NCI-H1105 treated with DMSO at 0.1 percent for 48 hours (cell line): Measurements from ENCODE around the gene PGAP2.

Experiments used
- DNase-seq: peaks from one replicate; lab custom pipeline; 2025; lab: John Stamatoyannopoulos, UW

Gene PGAP2

DNA sequence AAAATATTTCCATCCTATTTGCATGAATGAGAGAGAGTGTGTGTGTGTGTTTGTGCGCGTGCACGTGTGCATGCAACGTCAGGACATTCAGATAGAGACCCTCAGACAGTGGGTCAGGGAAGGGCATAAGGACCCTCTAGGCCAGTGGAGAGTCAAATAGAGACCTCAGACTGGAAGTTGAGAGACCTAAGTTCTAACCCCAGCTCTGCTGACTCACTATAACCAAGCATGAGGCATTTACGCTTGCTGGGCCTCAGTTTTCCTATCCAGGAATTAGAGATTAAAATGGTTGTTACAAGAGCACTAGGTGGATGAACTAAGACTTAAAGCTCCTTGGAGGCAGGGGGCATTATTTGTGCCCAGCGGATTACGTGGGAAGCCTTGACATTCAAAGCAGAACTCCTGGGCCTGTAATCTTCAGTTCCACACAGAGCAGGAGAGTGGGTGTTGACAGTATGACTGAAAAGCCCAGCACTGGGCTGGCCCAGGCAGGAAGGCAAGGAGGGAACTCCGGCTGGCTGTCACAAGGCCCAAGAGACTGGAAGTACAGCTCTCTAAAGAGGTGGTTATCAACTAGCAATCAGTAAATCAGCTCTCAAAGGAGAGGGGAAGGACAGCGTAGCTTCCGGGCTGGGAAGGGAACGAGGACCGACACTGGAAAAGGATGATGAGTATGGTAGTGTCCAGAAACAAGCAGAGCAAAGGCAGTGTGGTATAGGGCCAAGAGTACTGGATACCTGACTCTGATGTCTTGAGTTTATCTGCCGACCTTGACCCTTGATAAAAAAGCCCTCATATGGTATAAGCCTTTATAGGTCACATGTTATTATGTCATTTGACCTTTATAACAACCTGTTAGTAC, 23.2 kb downstream of the PGAP2 start:
- DNase-seq = no peak

DNA sequence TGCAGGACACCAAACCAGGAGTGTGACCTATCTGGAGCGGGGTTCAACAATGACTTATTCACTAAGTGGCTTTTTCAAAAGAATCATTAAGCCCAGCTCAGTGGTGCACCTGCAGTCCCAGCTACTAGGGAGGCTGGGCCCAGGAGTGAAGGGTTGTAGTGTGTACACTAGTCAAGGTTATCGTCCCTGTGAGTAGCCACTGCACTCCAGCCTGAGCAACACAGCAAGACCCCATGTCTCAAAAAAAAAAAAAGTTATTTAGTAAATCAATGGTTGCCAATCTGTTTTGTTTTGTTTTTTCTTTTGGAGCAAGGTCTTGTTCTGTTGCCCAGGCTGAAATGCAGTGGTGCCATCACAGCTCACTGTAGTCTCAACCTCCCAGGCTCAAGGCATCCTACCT, 24.5 kb downstream of the PGAP2 start:
- DNase-seq = no peak

DNA sequence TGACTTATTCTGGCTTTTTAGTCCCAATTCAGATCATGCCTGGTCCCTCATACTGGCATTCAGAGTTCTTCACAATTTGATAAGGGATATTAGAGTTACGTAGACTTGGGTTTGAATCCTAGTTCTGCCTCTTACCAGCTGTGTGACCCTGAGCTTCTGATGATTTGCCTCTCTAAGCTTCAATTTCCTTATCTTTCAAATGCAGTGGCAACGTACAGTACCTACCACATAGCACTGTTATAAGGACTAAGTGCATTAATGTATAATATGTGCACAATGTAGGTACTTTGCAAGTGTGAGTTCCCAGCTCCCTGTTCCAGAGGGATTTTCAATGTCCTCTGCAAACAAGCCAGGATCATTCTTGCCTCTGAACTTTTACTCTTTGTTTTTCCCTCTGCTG, 25.1 kb downstream of the PGAP2 start:
- no peak for DNase-seq

DNA sequence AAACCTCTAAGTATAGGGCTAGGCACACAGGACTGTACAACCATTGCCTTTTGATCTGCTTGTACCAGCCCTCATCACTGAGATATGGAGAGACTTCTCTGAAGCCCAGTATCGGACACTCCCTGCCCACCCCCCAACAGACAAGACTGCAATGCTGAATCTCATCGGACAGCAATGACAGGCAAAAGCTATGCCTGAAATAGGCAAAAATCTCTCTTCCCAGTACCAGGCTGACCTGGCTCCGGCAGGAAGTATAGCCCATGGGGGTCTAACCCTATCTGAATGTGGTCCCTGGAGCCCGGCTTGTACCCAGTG, 25.9 kb downstream of the PGAP2 start:
- DNase-seq = no peak

DNA sequence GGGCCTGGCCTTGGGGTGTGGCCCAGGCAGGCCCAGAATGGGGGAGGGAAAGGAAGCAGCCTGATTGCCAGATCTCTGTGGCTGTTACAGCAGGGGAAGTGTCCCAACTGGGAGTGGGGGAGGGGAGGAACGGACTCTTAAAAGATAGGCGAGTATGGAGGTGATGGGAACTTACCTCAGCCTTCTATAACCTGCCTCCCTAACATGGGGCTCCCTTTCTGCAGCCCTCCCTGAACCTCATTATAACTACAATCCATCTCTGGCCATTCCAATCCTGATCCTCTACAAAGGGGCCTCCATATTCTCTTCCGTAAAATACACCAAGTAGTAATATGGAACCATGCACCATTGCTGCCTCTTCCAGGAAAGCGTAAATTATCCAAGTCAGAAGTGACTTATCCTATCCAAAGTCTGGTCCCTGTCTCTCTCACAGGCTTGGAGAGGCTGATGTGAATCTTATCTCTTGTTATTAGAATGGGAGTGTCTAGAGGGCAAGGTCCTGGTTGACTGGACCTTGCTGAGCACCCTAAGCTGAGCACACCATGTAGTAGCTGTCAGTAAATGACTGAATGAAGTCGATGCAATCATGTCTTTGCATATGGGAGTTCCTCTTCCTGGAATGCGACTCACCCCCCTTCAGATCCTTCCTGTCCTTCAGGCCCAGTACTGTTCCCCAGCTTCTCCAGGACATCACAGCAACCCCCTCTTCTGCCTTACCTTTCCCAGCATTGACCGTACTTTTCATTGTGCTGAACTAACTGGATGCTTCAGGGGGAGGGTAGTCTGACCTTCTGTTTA, 26.5 kb downstream of the PGAP2 start:
- no peak for DNase-seq

DNA sequence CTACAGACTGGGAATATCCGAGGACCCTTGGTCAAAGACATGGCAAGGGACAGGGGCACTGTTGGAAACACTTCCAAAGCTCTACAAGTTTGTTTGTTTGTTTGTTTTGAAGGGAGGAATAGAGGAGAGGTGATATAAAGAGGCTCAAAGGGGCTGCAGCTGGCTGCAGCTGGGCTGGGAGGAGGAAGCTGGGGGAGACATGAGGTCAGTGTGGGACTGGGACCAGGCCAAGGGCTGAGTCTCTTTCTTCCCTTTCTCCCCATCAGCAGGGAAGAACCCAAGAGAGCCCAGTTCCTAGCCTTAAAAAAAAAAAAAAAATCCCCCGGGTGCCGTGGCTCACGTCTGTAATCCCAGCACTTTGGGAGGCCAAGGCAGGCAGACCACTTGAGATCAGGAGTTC, 27.4 kb downstream of the PGAP2 start:
- DNase-seq = no peak

DNA sequence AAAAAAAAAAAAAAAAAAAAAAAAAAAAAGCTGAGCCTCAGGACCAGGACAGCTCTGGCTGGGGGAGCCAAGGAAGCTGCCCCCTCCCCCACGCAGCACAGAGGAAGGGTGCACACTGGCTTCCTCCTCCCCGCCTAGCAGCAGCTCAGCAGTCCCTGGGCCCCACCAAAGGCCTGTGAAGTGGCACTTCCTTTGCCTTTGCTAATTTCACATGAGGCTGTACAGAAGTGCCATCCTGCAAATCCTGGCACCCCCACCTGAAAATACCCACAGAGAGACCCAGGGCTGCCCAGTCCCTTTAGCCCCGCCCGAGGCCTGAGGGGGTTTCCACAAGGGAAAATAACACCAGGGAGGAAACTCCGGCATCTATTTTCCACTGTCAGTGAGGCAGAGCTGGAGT, 28.5 kb downstream of the PGAP2 start:
- DNase-seq = no peak

DNA sequence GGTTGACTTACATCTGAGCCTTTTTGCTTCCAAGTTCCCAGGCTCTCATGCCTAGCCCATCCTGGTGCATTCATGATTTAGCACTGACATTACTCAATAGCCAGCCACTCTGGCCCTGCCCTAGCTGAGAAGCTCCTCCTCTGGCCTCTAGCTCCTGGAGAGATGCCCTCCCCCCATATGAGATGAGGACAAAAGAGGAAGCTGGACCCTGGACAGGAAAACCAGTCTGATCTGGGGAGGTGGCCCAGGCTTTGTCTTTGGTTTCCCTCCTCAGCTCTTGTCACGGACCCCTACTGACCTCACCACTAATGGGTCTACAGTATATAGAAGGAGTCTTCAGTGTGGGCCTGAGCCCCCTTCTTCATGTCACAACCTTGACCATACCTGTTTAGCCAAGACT, 29.4 kb downstream of the PGAP2 start:
- no peak for DNase-seq

DNA sequence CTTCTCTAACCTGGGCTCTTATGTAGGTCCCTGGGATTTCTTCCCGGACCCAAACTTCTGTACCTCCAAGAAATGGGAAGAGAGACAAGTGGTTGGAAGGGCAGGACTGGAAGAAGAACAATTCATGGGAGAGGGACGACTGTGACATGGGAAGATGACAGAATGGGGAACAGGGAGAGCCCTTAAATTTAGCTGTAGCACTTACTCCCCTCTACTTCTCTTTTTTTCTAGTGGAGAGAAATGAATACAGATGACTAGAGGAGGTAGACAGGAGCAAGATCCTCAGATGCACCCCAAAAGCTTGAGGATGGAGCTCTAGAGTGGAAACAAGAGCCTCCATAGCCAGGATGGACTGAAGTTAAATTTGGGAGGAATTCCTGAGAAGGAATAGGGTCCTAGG, 30.1 kb downstream of the PGAP2 start:
- DNase-seq = no peak

DNA sequence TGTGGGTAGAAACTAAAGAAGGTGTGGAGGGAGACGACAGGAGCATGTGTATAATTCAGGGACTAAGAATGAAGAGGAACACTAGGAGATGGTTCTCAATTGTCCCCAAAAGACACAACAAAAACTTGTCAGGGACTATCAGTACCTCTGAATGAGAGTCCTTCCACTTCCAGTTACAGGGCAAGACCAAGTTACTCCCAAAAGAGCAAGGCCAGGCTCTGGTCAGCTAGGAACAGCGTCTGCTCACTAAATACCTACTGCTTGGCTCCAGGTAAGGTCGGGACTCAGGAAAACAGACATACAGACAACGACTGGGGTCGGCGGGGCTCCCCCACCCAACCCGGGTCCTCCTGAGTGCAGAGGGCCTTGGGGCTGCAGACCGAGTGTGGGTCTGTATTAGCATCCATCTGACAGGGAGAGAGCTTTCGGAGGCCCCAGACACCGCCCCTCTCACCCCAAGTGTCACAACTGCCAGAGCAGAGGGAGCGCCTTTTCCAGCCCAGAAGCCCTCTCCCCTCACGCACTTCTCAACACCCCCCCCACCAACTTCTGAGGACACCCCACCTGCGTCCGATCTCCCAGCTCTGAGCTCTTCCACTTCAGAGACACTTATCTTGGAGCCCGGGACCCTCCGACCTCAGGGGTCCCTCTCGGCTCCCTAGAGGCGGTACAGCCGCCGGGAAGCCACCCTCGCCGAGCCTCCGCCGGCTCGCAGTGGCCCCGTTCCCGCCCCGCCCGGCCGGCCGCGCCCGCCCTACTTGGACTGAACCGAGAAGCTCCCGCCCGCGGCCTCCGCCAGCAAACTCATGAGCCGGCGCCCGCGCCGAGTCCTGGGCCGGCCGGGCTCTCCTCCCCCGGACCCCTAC, 31.9 kb downstream of the PGAP2 start:
- DNase-seq = peak; percentile 36

DNA sequence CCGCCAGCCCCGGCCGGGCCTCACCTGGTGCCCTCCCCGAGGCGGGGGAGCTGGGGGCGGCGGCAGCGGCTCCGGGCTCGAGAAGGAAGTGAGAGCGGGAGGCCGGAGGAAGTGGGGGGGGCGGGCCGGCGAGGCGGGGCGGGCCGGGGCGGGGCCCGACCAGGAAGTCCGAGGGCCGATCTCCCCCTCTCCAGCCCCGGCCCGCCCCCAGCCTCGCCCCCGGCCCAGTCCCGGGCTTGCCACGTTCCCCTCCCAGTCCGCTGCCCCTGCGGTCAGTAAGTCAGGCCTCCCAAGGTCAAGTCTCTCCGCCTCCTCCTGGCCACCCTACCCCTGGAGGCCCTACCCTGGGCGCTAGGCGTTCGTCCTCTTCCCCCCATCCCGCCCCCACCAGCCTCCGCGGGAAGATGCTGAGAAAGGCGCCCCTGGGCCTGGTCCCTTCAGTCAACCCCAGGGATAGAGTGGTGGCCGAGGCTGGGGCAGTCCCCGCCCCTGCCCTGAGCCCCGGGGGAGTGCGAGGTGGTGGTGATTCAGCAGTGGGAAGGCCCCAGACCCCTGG, 32.6 kb downstream of the PGAP2 start, which contains the start of gene RHOG:
TSS of gene RHOG (minus strand) at position 90 of the 556 bp plus-strand sequence. CDS start 12,821 bp downstream, outside the sequence.
- DNase-seq = peak; percentile 61

DNA sequence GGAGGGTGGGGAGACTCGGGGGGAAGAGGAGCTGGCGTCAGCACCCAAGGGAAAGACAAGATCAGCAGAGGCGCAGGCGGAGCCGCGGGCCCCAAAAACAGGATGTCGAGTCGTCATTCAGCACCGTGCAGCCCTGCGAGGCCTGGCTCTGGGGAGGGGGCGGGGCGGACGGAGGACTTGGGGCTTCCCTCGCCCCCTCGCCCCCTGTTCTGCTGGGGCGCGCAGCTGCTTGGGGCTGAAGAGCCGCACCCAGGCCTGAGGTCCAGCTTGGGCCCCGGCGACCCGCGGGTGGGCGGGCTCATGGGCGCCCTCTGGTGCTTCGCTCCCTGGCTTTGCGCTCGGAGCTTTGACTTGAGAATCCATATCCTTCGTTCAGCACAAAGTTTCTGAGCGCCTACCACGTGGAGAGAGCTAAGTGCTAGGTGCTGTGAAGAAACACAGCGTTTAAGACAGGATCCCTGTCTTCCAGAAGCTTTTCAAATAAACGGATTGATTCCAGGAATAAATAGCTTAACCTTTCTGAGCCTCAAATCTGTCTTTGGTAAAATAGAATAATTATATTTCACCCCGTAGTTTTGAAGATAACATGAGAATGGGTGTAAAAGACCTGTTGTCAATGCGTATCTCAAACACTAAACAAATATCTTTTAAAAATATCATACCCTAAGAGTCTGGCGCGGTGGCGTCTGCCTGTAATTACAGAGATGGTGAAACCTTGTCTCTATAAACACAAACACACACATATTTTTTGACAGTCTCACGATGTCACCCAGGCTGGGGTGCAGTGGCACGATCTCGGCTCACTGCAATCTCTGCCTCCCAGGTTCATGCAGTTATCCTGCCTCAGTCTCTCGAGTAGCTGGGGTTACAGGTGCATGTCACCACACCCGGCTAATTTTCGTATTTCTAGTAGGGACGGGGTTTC, 33.3 kb downstream of the PGAP2 start:
- peak; percentile 82 for DNase-seq

DNA sequence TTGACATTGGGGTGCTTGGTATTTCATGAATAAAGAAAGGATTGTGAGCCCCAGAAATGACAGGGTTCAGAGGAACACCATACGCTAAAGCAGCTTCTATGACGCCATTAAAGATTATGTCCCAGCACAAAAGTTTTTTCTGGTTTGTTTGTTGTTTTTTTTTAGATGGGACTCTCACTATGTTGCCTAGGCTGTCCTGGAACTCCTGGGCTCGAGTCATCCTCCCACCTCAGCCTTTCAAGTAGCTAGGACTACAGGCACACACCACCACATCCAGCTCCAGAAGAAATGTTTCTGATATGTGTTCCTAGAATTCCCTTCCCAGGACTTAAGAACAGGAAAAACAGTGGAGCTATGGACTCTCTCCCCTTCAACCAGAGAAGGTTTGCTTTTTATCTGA, 35.0 kb downstream of the PGAP2 start:
- no peak for DNase-seq

DNA sequence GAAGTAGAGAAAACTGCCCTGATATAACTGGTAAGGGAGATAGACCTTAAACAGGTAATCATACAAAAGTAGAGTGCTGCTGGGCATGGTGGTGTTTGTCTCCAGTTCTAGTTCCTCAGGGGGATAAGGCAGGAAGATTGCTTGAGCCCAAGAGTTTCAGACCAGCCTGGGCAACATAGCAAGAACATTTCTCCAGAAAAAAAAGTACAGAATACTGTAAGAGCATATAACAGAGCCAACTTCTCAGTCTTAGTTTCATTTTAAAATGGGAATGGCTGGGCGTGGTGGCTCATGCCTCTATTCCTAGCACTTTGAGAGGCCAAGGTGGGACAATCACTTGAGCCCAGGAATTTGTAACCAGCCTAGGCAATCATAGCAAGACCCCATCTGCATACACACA, 36.9 kb downstream of the PGAP2 start:
- DNase-seq = no peak

DNA sequence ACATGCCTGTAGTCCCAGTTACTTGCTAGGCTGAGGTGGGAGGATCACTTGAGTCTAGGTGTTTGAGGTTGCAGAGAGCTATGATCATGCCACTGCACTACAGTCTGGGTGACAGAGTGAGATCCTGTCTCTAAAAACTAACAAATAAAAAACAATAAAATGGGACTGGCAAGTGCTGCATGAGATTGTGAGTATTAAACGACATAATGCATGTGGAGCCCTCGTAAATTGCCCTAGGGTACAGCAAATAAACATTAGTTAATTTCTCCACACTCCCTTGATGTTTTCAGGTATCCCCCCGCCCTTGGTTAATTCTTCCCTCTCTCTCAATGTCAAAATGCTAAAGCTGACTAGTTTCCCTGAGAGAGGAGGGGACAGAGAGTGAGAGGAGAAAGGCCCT, 37.3 kb downstream of the PGAP2 start:
- DNase-seq = no peak

DNA sequence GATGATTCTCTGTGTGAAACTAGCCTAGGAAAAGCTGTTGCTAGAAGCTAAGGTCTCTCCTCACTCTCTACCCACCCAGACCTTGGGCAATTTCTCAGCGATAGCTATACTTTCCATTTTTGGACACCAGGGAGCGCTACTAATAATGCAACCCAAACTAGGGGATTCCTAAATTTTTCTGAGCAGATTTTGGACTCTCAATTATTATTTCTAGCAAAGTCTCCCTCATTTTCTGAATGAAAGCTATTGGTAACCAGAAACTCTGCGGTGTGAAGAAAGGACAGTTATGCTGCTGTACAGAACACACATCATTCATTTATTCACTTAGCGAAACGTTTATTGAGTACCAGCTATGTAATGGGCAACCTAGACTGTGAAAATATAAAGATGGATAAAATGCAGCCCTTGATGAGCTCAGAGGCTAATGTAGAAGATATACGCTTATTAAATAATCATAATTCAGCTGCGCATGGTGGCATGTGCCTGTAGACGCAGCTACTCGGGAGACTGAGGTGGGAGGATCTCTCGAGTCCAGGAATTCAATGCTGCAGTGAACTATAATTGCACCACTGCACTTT, 41.0 kb downstream of the PGAP2 start:
- DNase-seq = peak; percentile 44

DNA sequence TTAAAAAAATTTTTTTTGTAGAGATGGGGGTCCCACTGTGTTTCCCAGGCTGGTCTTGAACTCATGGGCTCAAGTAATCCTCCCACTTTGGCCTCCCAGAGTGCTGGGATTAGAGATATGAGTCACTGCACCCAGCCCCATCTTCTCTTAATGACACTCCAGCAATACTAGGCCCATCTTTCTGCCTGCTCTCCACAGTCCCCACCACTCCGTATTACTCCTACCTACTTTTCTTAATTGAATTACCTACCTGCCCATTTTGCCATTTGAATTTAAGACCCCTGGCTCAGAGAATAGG, 45.1 kb downstream of the PGAP2 start:
- DNase-seq = no peak

DNA sequence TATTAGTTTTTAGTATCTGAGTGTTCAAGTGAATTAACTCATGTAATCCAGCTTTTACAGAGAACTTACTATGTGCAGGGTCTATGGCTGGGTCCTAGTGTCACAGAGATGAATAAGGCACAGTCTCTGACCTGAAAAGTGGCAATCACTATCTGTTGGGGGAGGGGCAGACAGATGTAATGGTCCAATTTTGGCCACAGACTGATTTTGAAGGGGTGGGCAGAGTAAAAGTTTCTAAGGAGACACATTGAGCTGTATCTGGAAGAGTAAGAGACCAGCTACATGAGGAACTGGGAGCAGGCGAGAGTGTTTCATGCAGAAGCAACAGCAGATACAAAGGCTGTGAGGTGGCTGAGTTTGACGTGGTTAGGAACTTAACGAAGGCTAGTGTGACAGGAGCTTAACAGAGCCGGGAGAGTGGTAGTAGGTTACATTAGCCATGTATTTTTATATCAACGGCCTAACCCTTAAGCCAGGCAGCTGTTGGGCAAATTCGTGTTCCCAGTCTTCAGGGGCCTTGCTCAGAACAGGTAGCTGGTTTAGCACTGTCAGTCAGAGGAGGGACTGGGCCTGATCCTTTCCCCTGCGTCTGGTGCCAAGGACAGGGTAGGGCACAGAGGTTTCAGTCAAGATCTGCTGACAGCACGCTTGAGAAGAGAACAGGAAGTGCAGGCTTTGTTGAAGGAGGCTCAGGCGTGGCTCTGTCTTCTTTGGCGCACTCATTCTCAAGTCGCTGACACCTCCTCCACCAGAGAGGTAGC, 45.7 kb downstream of the PGAP2 start:
- no peak for DNase-seq

DNA sequence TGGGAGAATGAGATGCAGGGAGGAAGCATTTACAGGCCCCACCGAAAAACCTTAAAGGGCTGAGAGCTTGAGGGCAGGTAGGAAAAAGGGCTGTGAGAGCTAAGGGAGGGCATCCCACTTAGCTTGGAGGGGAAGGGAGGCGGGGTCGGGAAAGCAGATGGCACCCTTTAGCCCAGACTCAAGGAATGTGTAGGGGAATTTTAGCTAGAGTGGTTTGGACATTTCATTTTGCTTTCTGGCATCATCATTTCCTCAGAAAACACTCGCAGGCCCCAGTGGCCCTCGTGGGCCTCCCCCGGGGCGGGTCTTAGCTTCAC, 46.3 kb downstream of the PGAP2 start:
- no peak for DNase-seq
